Measurements from ENCODE around the gene SH3GL2.

DNA sequence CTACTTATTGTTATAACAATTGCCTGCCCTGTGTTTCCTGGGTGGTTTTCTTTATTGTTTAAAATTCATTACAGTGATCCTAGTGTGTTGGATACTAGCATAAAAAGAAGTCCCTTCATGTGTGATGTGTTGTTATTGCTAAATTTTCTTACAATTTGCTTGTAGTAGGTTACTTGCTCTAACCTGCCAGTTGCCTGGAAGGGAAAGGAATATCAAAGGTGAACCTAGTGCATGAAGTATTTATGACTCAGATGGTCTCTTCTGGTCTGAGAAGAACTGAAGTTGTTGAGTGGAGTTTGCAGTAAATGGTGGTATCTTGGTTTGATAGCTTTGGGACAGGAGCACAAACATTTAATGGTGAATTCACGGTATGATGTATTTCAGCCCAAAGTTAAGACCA is 58.0 kb downstream of the SH3GL2 start:
- no peak for TF ChIP-seq CTCF (IDR thresholded peaks at IDR 0.05)
- TF ChIP-seq POLR2A (IDR thresholded peaks at IDR 0.05): no peak
